ENCODE data around the gene TGM2.

TGM2 gene

GRCh38 chr20:38135651-38136420 lies 29.2 kb downstream of the TGM2 start:
- ChIA-PET CTCF (interaction anchor here (0.6 kb wide), 1 partner anchor 26 kb away, joined by 3 read pairs; no protein-coding TSS in a partner anchor), POLR2A (no interaction called here)
- H3K4me1 ChIP-seq (ENCODE audit: control insufficient read depth, insufficient read depth, low read length): 0 out of 2 replicates have a peak, but pooled peaks cover 4% of the 10 kb centered on the region
- no peaks in the 10 kb centered on the region for H3K36me3 ChIP-seq (ENCODE audit: control insufficient read depth in 2 of 2, insufficient read depth in 1 of 2, low read length in 2 of 2)
- H3K4me3 ChIP-seq (ENCODE audit: low read depth, low read length): no peak overlapping the region
- H3K27ac ChIP-seq (ENCODE audit: extremely low read depth, low read depth, low read length): no peak overlapping the region
- no peaks in the 10 kb centered on the region for H3K9me3 ChIP-seq (ENCODE audit: control insufficient read depth, insufficient read depth, low read depth, low read length)
- TF ChIP-seq TCF7L2 (IDR thresholded peaks at IDR 0.05; ENCODE audit: borderline replicate concordance, low read depth, low read length) (no peak), ZNF747 (tag by site-specific recombination; IDR thresholded peaks at IDR 0.05) (no peak), ZNF175 (tag by site-specific recombination; IDR thresholded peaks at IDR 0.05) (no peak), HOXA7 (CRISPR knock-in tag; IDR thresholded peaks at IDR 0.05; ENCODE audit: borderline replicate concordance) (no peak), ZNF621 (tag by site-specific recombination; IDR thresholded peaks at IDR 0.05) (no peak), PRDM4 (tag by site-specific recombination; IDR thresholded peaks at IDR 0.05) (no peak), GLIS1 (tag by site-specific recombination; IDR thresholded peaks at IDR 0.05) (no peak), ZNF510 (tag by site-specific recombination; IDR thresholded peaks at IDR 0.05; ENCODE audit: insufficient replicate concordance) (no peak), ZNF548 (tag by site-specific recombination; IDR thresholded peaks at IDR 0.05) (no peak), ZSCAN16 (tag by site-specific recombination; IDR thresholded peaks at IDR 0.05) (no peak), ZSCAN18 (tag by site-specific recombination; IDR thresholded peaks at IDR 0.05) (no peak)

- ChIA-PET POLR2A (no interaction called here), CTCF (no interaction called here)
- Histone ChIP-seq H3K9me3 (ENCODE audit: control insufficient read depth, insufficient read depth, low read depth, low read length) (no peaks in the 10 kb centered on the region), H3K4me1 (ENCODE audit: control insufficient read depth, insufficient read depth, low read length) (0 out of 2 replicates have a peak, but pooled peaks cover 4% of the 10 kb centered on the region), H3K4me3 (ENCODE audit: low read depth, low read length) (no peak overlapping the region), H3K36me3 (ENCODE audit: control insufficient read depth in 2 of 2, insufficient read depth in 1 of 2, low read length in 2 of 2) (no peaks in the 10 kb centered on the region), H3K27ac (ENCODE audit: extremely low read depth, low read depth, low read length) (no peak overlapping the region)
- TF ChIP-seq ZNF501 (tag by site-specific recombination; IDR thresholded peaks at IDR 0.05): no peak
- no peak for TF ChIP-seq ZNF223 (tag by site-specific recombination; IDR thresholded peaks at IDR 0.05)
- TF ChIP-seq ZNF148 (tag by site-specific recombination; IDR thresholded peaks at IDR 0.05; ENCODE audit: borderline replicate concordance): no peak
- peak; percentile 43; the same call in 1 of the 2 replicates for TF ChIP-seq ZSCAN4 (tag by site-specific recombination; IDR thresholded peaks at IDR 0.05)
- TF ChIP-seq YY2 (tag by site-specific recombination; IDR thresholded peaks at IDR 0.05): no peak
- no peak for TF ChIP-seq ZNF747 (tag by site-specific recombination; IDR thresholded peaks at IDR 0.05)
- no peak for TF ChIP-seq ZNF514 (tag by site-specific recombination; IDR thresholded peaks at IDR 0.05)
Observed at GRCh38 chr20:38135271-38135650, 29.8 kb downstream of the TGM2 start.
